NOMO-1 treated with DMSO at 0.1 percent for 48 hours (cell line): ENCODE results near the gene CLCF1.
A peak's percentile ranks its signal among the peaks of the same experiment; 100 is the strongest.

Source experiments
- DNase-seq: peaks from one replicate; lab custom pipeline; 2025; ENCODE audit not compliant: unreplicated experiment; lab: John Stamatoyannopoulos, UW

The CLCF1 gene

DNA sequence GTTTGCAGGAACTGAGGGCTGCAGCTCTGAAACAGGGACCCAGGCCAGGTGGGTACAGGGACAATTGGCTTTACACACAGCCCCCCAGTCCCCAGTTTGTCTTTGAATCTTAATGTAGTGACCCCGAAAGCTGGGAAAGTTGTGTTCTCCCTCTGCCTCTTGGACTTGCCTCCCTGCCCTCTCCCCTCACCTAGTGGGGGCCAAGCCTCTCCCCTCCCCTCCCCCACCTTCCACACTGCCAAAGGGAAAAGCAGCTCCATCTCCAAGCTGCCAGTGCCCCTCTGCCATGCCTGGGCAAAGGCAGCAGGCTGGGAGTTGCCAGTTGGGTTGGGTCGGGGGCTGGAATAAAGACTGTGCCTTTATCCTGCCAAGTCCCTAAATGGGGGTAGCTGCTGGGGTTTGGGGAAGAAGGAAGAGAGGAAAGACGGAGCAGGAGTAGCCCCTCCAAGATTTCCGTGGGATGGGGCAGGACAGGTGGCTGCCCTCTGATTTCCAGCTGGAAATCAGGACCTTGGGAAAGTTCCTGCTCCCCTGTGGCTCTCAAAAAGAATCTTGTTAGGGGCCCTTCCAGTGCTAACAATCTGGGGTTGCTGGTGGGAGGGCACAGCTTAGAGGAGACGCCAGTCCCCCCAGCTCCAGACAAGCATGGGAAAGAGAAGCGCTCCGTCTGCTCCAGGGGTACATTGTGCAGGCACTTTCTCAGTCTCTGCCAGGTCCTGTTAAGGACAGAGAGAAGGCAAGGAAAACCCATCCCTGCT lies 2.8 kb upstream of the CLCF1 start:
- DNase-seq: no peak

DNA sequence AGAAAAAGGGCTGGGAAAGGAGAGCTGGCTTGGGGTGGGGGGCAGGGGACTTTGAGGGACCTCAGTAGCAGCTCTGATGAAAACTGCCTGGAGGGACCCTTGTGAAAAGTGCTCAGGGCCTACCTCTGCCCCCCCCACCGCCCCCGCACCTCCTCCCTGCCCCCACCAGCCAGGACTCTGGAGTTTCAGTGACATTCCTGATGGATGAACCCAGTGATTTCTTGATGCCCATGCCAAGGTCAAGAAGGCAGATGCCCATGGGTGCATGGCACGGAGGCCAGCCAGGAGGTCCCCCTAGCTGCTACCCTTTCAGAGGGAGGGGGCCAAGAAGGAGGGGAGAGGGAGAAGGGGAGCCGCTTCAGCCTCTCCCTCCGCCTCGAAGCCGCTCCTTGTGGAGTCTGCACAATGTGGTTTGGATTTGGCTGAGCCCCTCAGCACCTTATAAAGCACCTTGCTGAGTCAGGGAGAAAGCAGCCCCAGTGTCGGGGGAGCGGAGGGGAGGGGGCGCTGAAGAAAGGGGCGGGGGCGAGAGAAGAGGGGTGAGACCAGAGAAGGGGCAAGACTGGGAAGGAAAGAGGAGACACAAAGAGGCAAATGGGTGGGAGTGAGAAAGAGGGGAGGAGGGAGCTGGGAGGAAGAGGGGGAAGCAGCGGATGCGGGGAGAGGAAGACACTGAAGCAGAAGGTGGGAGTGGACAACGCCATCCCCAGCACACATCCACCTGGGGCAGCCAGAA lies 2.1 kb upstream of the CLCF1 start:
- no peak for DNase-seq

DNA sequence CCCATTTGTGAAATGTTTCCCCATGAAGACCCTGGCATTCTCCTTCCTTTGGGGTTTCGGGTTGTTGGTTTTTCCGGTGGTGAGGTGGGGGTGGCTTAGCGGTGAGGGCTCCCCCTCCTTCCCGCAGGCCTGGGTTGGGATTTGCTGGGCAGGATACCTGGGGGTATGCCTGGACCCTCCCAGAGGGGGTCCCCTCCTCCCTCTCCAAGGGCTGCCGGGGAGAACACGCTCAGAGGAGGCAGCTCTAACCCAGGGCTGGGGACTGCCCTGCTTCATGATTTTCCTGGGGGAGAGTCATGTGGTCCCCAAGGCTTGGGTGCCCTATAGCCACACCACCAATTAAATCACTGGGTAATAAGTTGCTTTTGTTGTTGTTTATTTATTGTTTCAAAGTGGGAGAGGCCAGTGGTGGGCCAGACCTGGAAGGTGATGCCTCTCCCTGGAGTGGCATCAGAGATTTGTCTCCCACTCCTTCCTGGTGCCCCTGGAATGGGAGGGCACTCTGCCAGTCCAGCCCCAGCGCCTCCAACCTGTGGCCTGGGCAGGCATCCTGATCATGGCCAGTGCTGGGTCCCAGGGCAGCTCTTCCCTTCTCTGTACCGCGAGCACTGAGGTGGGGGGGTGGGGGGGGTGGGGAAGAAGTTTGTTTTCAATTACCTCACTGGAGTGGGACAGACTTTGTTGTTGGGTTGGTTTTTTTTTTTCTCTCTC lies 1.3 kb upstream of the CLCF1 start:
- DNase-seq: no peak

DNA sequence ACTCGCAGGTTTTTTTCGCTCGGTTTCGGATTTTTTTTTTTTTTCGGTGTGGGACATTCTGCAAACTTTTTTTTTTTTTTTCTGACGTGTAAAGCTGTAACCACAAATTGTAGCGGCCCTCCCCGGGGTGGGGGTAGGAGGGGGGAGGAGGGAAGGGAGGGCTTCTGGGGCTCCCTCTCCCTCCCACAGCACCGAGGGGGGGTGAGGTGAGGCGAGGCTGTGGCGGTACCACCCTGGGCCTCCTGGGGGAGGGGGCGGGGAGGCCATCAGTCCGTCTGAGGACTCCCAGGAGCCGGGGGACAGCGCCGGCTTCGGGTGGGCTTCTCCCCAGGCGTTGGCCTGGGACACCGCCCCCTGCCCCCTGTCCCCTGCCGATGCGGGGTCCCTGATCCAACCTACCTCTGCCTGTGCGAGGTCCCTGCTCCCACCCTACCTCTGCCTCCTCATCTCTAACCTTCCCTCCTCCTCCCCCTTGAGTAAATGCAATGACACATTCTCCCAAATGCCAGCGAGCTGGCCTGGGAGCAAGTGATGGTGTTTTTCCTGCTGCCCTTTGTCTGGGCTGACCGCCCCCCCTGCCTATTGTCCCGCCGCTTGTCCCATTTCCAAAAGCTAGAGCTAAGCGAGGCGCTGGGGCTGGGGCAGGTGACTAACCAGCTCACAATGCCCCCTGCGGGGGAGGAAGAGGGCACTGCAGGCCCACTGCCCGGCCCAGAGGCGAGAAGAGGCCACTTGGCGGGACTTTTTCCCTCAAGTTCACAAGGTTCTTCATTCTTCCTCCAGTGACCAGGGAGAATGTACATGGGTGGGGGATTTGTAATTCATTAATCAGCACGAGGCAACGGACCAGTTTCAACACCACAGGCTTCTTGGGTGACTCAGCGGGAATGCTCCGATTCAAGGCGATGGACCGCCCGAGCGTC lies 511 bp upstream of the CLCF1 start:
- DNase-seq: peak; percentile 56

DNA sequence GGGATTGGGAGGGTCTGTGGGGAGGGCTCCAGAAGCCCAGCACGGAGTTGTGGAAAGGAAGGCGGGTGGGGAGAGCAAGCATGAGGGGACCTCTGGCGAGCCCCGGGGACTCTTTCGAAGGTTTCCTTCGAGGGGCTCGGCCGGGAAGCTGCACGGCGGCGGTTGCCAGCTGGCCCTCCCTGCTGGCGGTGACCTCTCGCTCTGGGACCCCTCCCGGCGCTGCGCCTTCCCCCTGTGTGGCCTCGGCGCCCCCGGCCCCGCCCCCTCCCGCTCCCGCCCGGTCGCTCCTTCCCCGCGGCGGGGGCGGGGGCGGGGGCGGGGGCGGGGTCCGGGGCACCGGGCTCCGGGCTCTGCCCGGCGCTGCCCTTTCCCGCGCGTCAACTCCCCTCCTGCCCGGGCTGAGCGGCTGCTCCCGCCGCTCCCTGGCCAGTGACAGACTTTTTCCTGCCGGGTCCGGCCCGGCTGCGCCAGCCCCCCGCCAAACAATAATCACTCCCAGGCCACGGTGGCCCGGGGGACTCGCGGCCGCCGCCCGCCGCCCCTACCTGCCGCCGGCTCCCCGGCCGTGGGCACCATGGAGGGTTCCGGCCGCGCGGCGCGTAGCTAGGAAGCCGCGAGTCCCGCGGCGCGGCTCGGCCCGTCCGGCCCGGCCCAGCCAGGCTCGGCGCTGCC lies 941 bp downstream of the CLCF1 start:
- DNase-seq: no peak

DNA sequence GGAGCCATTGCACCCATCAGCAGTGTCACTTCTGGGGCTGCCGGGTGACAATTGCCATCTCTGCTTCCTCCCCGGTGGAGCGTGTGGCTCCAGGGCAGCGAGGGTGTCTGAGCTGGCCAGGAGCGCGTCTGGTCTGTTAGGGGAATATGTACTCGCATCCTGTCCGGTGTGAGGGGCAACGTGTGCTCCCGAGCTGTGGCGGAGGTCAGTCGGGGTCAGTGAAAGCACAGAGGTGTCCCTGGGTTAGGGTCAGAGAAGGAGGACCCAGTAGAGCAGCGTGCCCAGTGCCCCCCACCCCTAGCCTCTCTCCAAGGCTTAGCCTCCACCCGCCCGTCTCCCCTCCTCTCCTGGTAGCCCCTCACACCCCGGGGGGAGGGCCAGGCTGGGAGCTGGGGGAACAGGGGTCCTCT lies 1.5 kb downstream of the CLCF1 start:
- DNase-seq: no peak

DNA sequence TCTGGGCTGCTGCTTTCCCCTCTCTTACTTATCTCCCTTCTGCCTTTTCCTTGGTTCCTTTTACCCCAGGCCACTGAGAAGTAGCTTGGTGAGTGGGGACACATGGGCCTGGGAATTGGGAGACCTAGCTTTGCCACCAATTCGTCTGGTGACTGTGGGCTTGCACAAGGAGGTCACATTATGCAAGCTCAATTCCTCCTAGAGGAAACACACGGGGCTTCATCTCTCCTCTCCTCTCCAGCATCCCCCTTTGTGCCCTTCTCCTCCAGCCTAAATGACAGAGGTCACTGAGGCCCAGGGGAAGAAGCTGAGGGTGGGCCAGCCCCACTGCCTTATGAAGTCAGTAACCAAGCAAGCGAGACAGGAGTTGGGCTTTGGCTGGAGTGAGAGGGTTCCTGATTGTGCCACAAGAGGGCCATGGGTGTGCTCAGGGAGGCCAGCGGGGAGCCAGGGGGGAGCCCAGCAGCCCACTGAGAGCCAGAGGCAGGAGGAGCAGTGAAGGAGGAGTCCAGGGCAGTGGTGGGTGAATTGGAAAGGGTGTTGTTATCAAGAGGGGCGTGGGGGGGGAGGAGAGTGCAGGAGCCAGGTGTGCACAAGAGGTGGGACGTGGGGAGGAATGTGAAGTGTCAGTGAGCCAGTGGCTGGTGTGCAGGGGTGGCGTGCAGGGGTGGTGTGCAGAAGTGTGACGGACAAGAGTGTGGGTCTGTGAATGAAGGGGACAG lies 2.0 kb downstream of the CLCF1 start:
- peak; percentile 56 for DNase-seq

DNA sequence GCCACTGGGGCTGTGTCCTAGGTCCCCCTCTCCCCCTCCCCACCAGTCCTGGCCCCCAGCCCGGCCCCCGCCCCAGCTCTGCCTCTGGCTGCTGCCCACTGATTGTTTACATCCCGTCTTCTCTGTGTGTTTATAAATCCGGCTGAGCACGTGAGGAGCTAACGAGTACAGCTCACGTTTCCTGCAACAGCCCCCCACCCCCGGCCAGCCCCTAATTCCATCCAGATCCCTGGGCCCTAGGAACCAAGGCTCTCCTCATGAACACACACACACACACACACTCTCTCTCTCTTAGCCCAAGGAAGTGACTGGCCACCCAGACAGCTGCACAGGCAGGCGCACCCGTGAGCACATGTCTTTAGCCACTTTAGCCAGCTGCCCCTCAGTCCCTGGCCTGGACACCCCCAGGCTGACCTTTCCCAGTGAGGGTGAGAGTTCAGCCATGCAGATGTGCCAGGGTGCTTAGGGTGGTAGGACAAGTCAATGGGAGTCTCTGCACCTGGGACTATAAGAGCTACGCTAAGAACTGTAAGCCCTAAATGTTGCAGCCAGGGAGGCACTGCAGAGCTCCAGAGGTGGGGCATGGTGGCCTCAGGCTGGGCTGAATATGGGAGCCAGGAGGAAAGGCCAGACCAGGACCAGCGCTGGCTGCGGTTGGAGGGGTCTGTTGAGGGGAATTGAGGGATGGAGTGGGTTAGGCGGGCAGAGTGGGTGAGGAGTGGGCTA lies 2.9 kb downstream of the CLCF1 start:
- no peak for DNase-seq

DNA sequence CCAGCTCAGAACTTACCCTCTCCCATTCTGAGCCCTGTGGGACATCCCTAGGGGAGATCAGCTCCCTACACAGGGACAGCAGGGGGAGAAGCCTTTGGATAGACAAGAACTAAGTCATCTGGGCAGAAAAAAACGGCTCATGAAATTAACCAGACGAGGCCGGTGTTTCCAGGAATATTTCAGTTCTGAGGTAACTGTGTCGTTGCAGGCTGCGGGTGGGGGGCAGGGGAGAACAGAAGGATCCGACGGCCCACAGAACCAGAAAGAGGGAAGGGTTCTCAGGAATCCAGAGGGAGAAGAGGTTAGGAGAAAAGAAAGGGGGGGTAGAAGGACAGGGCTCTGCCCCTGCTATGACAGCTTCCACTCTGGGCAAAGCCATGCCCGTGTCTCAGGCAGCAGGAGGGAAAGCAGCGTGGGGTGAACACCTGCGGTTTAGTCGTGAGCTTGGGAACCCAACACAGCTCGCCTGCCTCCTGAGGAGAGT lies 3.6 kb downstream of the CLCF1 start:
- DNase-seq: no peak

DNA sequence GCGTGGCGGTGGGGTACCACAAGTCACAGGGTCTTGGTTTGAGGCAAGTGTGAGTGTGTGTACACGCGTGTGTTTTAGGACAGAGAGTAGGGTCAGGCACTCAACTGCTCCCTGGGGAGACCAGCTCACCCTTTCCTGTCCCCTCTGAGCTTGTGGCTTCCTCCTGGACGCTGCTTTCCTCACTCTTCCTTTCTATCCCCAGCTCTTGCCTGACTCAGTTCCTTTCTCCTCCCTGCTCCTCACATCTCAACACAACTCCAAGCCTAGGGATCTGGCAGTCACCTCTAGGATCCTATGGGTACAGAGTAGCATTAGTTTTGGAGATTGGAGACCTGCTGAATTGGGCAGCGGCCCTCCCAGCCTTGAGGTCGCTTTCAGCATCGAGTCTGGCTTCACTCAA lies 4.1 kb downstream of the CLCF1 start:
- DNase-seq: no peak

DNA sequence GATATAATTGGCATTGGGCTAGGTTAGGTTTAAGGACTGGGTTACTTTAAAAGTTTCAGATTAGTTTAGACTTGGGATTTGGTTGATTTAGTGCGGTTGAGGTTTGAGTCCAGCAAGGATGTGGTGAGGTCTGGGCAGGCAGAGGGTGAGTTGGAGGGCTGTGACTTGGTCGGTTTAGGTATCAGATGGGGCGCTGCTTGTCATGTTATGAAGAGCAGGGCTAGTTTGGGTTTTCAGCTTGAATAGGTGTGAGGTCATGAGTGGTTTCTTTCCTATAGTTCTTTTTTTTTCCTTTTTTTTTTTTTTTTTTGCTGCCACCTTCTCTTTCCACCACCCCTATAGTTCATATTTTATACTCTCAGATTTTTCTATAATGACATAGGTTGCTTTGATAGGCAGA lies 4.8 kb downstream of the CLCF1 start:
- no peak for DNase-seq

DNA sequence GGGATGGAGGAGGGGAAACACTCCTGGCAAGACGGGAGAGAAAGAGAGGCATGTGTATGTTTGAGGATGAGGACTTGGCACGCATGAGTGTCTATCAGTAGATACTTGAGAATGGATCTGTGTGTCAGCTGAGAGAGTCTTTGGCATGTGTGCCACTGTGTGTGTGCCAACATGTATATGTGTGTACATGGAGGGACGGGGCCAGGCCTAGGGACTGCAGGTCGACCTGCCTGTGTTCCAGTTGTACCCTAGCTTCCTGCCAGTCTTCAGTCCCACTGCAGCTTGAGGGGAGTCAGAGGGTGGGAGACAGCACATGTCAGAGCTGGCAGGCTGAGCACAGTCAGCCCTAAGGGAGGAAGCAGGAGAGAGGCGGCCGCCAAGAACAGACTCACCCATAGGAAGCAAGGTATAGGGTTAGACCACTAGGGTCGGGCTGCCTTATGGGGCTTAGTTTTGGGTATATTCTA lies 5.6 kb downstream of the CLCF1 start:
- DNase-seq: no peak

DNA sequence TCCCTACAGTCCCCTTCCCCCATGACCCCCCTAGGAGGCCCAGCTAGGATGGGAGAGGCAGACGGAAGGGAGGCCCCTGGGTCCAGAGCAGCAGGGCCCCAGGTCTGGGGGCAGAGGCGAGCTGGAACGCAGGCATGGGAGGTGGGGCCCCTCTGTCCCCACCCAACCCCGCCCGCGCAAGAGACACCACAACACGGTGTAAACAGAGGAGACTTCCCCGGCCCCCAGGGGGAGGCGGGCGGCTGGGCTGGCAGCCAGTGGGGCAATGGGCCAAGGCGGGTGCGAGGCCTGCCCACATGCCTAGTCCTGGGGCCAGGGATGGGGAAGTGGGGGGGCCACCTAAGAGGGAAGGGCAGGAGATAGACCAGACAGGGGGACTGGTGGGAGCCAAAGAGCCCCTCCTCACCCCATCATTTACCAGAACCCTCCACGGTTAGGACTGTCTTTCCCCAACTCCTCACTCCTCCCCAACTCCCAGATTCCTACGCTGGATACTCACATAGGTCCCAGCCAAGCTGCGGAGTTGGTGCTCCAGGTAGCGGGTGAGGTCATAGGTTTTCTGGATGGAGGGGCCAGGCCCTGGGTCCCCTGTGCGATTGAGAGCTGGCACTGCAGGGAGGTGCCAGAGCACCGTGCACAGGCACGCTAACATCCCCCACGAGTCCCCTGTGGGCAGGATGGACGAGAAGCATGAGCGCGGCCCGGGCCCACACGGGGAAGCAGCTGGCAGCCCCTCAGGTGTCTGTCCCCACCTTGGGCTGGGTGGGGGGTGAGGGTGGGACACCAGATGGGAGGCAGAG lies 6.2 kb downstream of the CLCF1 start:
- no peak for DNase-seq

DNA sequence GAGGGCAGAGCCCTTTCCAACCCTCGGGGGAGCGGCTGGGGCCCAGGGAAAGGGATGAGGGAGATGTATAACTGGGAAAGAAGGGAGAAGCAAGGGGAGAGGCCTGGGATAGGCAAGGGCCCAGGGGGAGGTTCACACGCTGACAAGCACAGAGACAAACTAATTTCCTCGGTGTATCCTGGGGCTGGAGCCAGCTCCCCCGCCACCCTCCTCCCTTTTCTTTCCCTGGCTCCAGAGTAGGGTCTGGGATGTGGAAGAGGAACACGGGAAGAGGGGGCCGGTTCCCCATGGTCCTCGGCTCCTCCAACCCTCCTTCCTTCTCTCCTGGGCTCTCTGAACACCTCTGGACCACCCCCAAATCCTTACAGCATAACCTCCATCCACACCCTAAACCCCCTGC lies 6.9 kb downstream of the CLCF1 start:
- no peak for DNase-seq

DNA sequence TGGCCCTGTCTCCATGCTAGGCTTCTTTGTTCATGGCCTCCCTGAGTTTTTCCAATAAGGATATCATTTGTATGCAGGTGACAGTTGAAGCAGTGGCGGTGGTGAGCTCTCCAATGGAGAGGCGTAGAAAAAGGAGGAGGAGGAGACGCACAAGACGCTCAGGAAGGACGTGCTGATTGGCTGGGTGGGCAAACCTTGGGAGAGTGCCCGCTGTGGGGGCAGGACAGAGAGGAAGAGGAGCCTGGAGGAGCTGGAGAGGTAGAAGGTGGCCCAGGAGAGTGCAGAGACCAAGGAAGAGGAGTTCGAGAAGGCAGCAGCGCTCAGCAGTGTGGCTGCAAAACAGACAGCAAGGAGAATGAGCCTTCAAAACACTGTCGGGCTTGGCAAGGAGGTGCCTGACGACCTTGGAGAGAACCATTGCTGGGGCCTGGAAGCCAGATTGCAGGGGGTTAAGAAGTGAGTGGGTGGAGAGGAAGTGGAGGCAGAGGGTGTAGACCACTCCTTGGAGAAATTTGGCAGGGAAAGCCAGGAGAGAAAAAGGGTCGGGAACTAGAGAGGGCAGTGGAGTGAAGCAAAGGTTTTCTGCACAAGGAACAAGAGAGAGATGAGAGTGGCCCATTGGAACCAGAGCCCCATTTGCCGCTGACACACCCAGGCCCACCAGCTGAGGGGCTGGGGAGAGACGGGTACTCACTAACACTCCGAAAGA lies 7.5 kb downstream of the CLCF1 start:
- DNase-seq: no peak

DNA sequence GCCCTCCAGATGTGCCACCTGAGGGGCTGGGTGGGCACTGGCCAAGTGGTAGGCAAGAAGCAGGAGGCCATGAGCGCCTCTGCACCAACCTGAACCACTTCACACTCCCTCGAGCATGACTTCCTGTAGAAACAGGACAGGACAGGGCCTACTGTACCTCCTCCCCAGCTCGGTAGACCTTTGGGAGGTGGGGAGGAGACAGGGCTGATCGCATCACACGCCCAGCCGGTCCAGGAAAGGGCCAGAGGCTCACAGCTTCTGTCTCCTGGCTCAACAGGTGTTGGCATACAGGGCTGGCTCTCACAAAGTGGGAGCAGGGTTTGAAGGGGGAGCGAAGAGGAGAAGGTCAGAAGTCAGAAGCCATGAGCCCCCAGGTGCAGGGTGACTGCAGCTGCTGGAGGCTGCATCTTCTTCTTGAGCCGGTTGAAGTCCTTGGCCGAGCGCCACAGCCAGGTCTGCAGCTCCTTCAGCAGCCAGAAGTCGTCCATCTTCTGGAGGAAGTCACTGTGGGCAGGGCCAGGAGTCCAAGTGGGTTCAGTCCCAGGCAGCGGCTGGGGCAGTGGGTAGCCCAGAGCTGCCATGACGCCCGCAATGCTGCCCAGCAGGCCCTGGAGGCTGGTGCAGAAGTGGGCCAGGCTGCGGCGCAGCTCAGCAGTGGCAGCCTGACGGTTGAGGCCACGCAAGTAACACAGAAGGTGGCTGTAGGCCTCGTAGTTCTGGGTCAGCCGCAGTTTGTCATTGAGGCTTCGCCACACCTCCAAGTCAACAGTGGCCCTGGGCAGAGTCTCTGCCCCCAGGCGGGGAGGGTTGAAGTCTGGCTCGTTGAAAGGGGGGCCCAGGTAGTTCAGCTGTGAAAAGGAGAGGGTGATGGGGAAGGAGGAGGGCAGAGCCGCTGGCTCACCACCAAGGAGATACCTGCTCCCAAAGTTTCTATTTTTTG lies 8.3 kb downstream of the CLCF1 start:
- no peak for DNase-seq
